ENCODE results near the gene FBXW12. TPM values are rescaled to one million over a fixed set of nuclear protein-coding genes. Genes with fewer than 3 reads are reported as not detected.

The FBXW12 gene
- polyA plus RNA-seq, 1 donor from 2014 or later: not detected

- TF ChIP-seq CTCF (IDR thresholded peaks at IDR 0.05; ENCODE audit: poor library complexity, severe bottlenecking) (no peak), EZH2 (IDR thresholded peaks at IDR 0.05; ENCODE audit: borderline replicate concordance, insufficient read depth, low read length, poor library complexity, severe bottlenecking) (no peak), MXI1 (conservative IDR thresholded peaks at IDR 0.05; ENCODE audit: poor library complexity, severe bottlenecking) (no peak), TAF1 (IDR thresholded peaks at IDR 0.05; ENCODE audit: low read depth) (no peak), RAD21 (conservative IDR thresholded peaks at IDR 0.05) (no peak), POLR2AphosphoS5 (IDR thresholded peaks at IDR 0.05) (no peak)
- TF ChIP-seq, protein P1, sequence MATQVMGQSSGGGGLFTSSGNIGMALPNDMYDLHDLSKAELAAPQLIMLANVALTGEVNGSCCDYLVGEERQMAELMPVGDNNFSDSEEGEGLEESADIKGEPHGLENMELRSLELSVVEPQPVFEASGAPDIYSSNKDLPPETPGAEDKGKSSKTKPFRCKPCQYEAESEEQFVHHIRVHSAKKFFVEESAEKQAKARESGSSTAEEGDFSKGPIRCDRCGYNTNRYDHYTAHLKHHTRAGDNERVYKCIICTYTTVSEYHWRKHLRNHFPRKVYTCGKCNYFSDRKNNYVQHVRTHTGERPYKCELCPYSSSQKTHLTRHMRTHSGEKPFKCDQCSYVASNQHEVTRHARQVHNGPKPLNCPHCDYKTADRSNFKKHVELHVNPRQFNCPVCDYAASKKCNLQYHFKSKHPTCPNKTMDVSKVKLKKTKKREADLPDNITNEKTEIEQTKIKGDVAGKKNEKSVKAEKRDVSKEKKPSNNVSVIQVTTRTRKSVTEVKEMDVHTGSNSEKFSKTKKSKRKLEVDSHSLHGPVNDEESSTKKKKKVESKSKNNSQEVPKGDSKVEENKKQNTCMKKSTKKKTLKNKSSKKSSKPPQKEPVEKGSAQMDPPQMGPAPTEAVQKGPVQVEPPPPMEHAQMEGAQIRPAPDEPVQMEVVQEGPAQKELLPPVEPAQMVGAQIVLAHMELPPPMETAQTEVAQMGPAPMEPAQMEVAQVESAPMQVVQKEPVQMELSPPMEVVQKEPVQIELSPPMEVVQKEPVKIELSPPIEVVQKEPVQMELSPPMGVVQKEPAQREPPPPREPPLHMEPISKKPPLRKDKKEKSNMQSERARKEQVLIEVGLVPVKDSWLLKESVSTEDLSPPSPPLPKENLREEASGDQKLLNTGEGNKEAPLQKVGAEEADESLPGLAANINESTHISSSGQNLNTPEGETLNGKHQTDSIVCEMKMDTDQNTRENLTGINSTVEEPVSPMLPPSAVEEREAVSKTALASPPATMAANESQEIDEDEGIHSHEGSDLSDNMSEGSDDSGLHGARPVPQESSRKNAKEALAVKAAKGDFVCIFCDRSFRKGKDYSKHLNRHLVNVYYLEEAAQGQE (IDR thresholded peaks at IDR 0.05; ENCODE audit: borderline replicate concordance): no peak
- no peaks in the 10 kb centered on the region for H3K36me3 ChIP-seq (ENCODE audit: insufficient read depth, low read length)
- no peak overlapping the region for H3K27ac ChIP-seq (ENCODE audit: low read length)
These were observed 63.2 kb downstream of the FBXW12 start for GRCh38 chr3:48435223-48435595.

GRCh38 chr3:48435774-48436476, 63.9 kb downstream of the FBXW12 start:
- no peaks in the 10 kb centered on the region for H3K36me3 ChIP-seq (ENCODE audit: insufficient read depth, low read length)

More at GRCh38 chr3:48435223-48435595, 63.2 kb downstream of the FBXW12 start:
- Histone ChIP-seq H3K4me3 (ENCODE audit: low read length) (no peak overlapping the region), H2AFZ (ENCODE audit: low read depth, low read length) (no peak overlapping the region), H3K9ac (ENCODE audit: low read length) (no peak overlapping the region), H3F3A (ENCODE audit: insufficient read depth, low read length, poor library complexity, severe bottlenecking) (no peaks in the 10 kb centered on the region), H3K9me3 (ENCODE audit: low read length) (no peaks in the 10 kb centered on the region), H3K4me2 (ENCODE audit: low read length) (no peak overlapping the region), H4K20me1 (ENCODE audit: insufficient read depth) (no peaks in the 10 kb centered on the region), H3K27me3 (ENCODE audit: insufficient read depth, low read depth, low read length) (no peaks in the 10 kb centered on the region), H3K9me2 (ENCODE audit: insufficient read depth, low read length) (no peaks in the 10 kb centered on the region), H3K79me2 (replicated peaks; ENCODE audit: insufficient read depth, low read length) (peaks cover 6% of the 10 kb centered on the region)

More at GRCh38 chr3:48435774-48436476, 63.9 kb downstream of the FBXW12 start:
- TF ChIP-seq RAD21 (conservative IDR thresholded peaks at IDR 0.05): peak; percentile 98
- TF ChIP-seq MXI1 (conservative IDR thresholded peaks at IDR 0.05; ENCODE audit: poor library complexity, severe bottlenecking): peak; percentile 41
- TF ChIP-seq CTCF (IDR thresholded peaks at IDR 0.05; ENCODE audit: poor library complexity, severe bottlenecking): peak; percentile 100
- TF ChIP-seq TAF1 (IDR thresholded peaks at IDR 0.05; ENCODE audit: low read depth): no peak
- TF ChIP-seq SMC3 (conservative IDR thresholded peaks at IDR 0.05; ENCODE audit: poor library complexity): peak; percentile 100
- H3K9ac ChIP-seq (ENCODE audit: low read length): peak overlapping the region; percentile 27
- H2AFZ ChIP-seq (ENCODE audit: low read depth, low read length): no peak overlapping the region
- no peaks in the 10 kb centered on the region for H3K27me3 ChIP-seq (ENCODE audit: insufficient read depth, low read depth, low read length)
- no peaks in the 10 kb centered on the region for H3K9me3 ChIP-seq (ENCODE audit: low read length)
- no peak overlapping the region for H3K4me2 ChIP-seq (ENCODE audit: low read length)
- H3K79me2 ChIP-seq (replicated peaks; ENCODE audit: insufficient read depth, low read length): peaks cover 10% of the 10 kb centered on the region
- H3K4me3 ChIP-seq (ENCODE audit: low read length): no peak overlapping the region
- H4K20me1 ChIP-seq (ENCODE audit: insufficient read depth): no peaks in the 10 kb centered on the region
- H3F3A ChIP-seq (ENCODE audit: insufficient read depth, low read length, poor library complexity, severe bottlenecking): no peaks in the 10 kb centered on the region
- no peak overlapping the region for H3K27ac ChIP-seq (ENCODE audit: low read length)
- no peaks in the 10 kb centered on the region for H3K9me2 ChIP-seq (ENCODE audit: insufficient read depth, low read length)
